ENCODE results near the gene ACTN4.
A peak's percentile ranks its signal among the peaks of the same experiment; 100 is the strongest.

The ACTN4 gene

GRCh38 chr19:38679839-38680238 lies 32.4 kb downstream of the ACTN4 start:
- no peak for DNase-seq

- DNase-seq, result no peak
These were observed 34.9 kb downstream of the ACTN4 start for GRCh38 chr19:38682195-38682867.

- DNase-seq, result no peak
These were observed 35.5 kb downstream of the ACTN4 start for GRCh38 chr19:38682872-38683392.

- DNase-seq, result peak; percentile 53
These were observed 36.1 kb downstream of the ACTN4 start for GRCh38 chr19:38683393-38684077.

- DNase-seq, result no peak
These were observed 36.8 kb downstream of the ACTN4 start for GRCh38 chr19:38684078-38684861.

GRCh38 chr19:38684862-38685665 lies 37.6 kb downstream of the ACTN4 start:
- no peak for DNase-seq

- DNase-seq, result peak; percentile 52
These were observed 38.4 kb downstream of the ACTN4 start for GRCh38 chr19:38685666-38686529.

GRCh38 chr19:38686530-38686888 lies 39.1 kb downstream of the ACTN4 start:
- no peak for DNase-seq

- no peak for DNase-seq
These were observed 40.5 kb downstream of the ACTN4 start for GRCh38 chr19:38687837-38688378.

GRCh38 chr19:38690146-38690545 lies 42.7 kb downstream of the ACTN4 start:
- no peak for DNase-seq

- DNase-seq, result no peak
These were observed 43.4 kb downstream of the ACTN4 start for GRCh38 chr19:38690832-38691231.

- DNase-seq, result no peak
These were observed 44.5 kb downstream of the ACTN4 start for GRCh38 chr19:38691938-38692457.

GRCh38 chr19:38692458-38693379 lies 45.3 kb downstream of the ACTN4 start:
- no peak for DNase-seq

GRCh38 chr19:38693380-38694223 lies 46.2 kb downstream of the ACTN4 start:
- no peak for DNase-seq

- no peak for DNase-seq
These were observed 47.9 kb downstream of the ACTN4 start for GRCh38 chr19:38695317-38695683.

GRCh38 chr19:38695832-38696728 lies 48.6 kb downstream of the ACTN4 start:
- no peak for DNase-seq

GRCh38 chr19:38696729-38697055 lies 49.2 kb downstream of the ACTN4 start:
- no peak for DNase-seq

GRCh38 chr19:38697197-38697596 lies 49.7 kb downstream of the ACTN4 start:
- no peak for DNase-seq

All from NCI-H510A treated with DMSO at 0.1 percent for 48 hours (cell line).